Stimulated activated naive CD8-positive, alpha-beta T cell treated with anti-CD3 and anti-CD28 coated beads, Interleukin-15, amount 100 ng/mL, for 72 hours (primary cell): ENCODE data around the gene PTK6.

ENCODE experiments used
- ATAC-seq: fragments of 150-1000 bp; cut with Tn5 transposase; 2 replicates; pipeline ENCODE4 v1.10.0; 2021; ENCODE audit warnings: mild to moderate bottlenecking, moderate library complexity
- DNase-seq, 2 donors: peaks; one replicate each; pipeline ENCODE4 v3.0.0; 2021 to 2022
- H3K27ac Mint-ChIP-seq, 2 donors: one replicate each; pipeline ENCODE4 v1.8.0; 2022; ENCODE audit warnings: mild to moderate bottlenecking in 2 of 2, mixed read lengths in 2 of 2, moderate library complexity in 2 of 2
- H3K27me3 Mint-ChIP-seq: one replicate; pipeline ENCODE4 v1.8.0; 2022; ENCODE audit warnings: mixed read lengths
- H3K4me1 Mint-ChIP-seq: one replicate; pipeline ENCODE4 v1.8.0; 2022; ENCODE audit warnings: mild to moderate bottlenecking, mixed read lengths
- H3K4me3 Mint-ChIP-seq, 2 donors: one replicate each; pipeline ENCODE4 v1.8.0; 2022; ENCODE audit warnings: mild to moderate bottlenecking in 2 of 2, mixed read lengths in 2 of 2, moderate library complexity in 1 of 2
- H3K9me3 Mint-ChIP-seq, 2 donors: one replicate each; pipeline ENCODE4 v1.8.0; 2022; ENCODE audit warnings: mixed read lengths in 2 of 2

The PTK6 gene

DNA sequence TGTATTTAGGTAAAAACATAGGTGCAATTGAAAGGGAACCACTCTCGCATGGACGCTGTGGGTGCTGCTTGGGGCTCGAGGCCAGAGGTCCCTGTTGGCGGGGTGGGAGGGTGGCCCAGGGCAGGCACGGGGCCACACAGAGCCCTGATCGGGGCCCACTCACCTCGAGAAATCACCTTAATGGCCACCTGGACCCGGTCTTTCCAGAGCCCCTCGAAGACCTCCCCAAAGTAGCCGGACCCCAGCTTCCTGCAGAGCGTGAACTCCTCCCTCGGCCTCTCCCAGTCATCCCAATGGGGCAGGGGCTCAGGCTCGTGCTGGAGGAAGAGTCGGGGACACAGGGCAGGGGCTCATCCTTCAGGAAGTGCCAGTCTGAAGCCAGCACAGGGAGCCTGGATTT is 3.8 kb downstream of the PTK6 start:
- H3K9me3 Mint-ChIP-seq: no peaks in the 10 kb centered on the region
- no peaks in the 10 kb centered on the region for H3K27me3 Mint-ChIP-seq
- no peak for DNase-seq
- peaks cover 30% of the 10 kb centered on the region for H3K4me1 Mint-ChIP-seq
- no peak for ATAC-seq
- no peak overlapping the region for H3K4me3 Mint-ChIP-seq
- H3K27ac Mint-ChIP-seq: no peak overlapping the region

DNA sequence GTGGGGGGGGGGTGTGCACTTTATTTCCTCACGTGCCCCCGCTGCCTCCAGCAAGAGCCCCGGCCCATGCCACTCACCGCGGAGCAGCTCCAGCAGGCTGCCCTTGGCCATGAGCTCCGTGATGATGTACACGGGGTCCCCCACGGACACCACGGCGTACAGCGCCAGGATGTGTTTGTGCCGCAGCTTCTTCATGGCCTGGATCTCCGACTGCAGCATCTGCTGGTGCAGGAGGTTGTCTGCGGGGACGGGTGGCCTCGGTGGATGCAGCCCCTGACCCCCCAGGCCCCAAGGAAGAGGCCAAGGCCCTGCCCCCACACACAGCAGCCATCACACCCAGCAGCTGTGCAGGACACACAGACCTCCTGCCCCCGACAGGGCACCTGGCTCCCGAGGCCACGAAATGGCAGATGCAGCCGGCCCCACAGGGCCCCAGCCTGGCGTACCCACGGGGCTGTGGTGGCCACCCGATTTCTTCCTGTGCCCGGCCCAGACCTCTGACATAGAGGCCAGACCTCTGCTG is 4.7 kb downstream of the PTK6 start:
- no peak overlapping the region for H3K4me3 Mint-ChIP-seq
- peaks cover 22% of the 10 kb centered on the region for H3K4me1 Mint-ChIP-seq
- H3K27me3 Mint-ChIP-seq: no peaks in the 10 kb centered on the region
- DNase-seq (no peak), ATAC-seq (no peak)
- H3K9me3 Mint-ChIP-seq: no peaks in the 10 kb centered on the region
- no peak overlapping the region for H3K27ac Mint-ChIP-seq

DNA sequence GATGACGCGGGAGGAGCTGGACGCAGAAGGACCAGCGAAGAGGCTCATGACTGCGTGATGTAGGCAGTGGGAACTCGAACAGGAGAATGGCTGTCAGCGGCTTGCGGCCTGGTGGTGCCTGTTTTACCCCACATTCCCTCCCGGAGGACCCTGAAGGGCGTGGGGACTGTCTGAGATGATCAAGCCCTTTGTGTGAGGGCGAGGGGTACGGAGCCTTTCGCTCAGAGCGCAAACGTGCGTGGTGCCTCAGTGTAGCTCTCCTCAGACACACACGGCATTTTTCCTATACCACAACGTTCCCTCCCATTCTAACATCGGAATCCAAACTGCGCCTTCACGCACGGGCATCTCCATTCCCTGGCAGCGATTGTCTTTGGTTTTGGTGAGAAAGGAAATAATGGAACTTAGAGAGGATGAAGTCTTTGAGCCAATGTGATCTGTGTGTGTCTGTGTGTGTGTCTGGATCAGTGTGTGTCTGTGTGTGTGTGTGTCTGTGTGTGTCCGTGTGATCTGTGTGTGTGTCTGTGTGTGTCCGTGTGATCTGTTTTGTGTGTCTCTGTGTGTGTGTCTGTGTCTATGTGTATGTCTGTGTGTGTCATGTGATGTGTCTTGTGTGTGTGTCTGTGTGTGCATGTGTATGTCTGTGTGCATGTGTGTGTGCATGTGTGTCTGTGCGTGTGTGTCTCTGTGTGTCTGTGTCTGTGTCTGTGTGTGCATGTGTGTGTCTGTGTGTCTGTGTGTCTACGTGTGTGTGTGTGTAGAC is 5.3 kb downstream of the PTK6 start:
- Mint-ChIP-seq H3K27ac (peak overlapping the region in 1 of 2 donors; percentile 0), H3K27me3 (no peaks in the 10 kb centered on the region), H3K4me1 (peaks cover 15% of the 10 kb centered on the region), H3K4me3 (no peak overlapping the region), H3K9me3 (no peaks in the 10 kb centered on the region)
- DNase-seq (no peak), ATAC-seq (no peak)

DNA sequence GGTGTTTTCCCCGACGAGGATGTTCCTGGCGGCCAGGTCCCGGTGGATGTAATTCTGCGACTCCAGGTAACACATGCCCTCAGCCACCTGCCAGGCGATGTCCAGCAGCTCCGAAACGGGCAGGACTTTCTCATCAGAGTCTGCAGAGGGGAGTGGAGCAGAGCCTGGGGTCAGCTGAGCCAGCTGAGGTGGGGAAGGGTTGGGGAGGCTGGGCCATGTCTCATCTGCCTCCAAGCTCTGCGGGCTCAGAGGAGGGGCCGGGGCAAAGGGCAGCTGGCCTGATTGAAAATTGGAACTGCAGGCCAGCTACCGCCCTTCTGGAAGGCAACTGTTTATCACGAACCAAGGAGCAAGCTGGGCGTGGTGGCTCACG is 6.4 kb downstream of the PTK6 start:
- Mint-ChIP-seq H3K4me1 (peaks cover 7% of the 10 kb centered on the region), H3K4me3 (no peak overlapping the region), H3K27ac (no peak overlapping the region), H3K27me3 (no peaks in the 10 kb centered on the region), H3K9me3 (no peaks in the 10 kb centered on the region)
- ATAC-seq (no peak), DNase-seq (no peak)

DNA sequence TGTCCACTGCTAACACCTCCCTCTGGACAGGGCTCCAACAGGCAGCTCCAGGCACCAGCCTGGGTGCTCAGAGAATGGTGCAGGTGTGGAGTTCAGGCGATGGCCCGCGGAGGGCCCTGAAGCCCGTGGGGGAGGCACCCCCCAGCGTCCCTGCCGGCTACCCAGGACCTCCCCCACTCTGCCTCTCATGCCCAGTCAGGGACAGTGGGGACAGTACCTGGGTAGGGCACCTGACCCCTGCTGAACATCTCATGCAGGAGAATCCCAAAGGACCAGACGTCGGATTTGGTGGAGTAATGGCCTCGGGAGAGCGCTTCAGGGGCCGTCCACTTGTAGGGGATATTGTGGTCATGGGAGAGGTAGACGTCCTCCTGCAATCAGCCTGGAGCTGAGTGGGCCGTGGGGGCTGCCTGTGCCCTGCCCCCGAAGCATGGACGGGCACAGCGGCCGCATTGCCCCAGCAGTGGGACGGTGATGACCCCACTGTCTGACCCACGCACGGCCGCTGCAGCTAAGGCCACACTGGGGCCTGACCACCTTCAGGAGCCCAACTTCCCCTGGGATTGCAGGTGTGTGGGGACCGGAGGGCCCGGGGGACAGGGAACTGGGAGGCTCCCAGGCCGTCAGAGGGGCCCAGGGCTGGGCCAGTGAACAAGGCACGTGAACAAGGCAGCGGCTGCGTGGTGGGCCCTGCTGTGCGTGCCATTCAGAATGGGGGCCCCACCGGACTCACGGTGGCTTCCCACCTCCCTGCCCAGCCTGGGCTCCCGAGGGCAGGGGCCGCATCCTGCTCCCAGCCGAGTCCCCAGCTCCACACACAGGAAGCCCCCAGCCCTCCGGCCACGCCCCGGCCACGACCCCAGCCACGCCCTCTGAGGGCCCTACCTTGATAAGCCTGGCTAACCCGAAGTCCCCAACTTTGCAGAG is 7.1 kb downstream of the PTK6 start:
- no peak overlapping the region for H3K4me3 Mint-ChIP-seq
- peaks cover 7% of the 10 kb centered on the region for H3K4me1 Mint-ChIP-seq
- no peak for ATAC-seq
- no peaks in the 10 kb centered on the region for H3K9me3 Mint-ChIP-seq
- no peak overlapping the region for H3K27ac Mint-ChIP-seq
- H3K27me3 Mint-ChIP-seq: no peaks in the 10 kb centered on the region
- DNase-seq: no peak

DNA sequence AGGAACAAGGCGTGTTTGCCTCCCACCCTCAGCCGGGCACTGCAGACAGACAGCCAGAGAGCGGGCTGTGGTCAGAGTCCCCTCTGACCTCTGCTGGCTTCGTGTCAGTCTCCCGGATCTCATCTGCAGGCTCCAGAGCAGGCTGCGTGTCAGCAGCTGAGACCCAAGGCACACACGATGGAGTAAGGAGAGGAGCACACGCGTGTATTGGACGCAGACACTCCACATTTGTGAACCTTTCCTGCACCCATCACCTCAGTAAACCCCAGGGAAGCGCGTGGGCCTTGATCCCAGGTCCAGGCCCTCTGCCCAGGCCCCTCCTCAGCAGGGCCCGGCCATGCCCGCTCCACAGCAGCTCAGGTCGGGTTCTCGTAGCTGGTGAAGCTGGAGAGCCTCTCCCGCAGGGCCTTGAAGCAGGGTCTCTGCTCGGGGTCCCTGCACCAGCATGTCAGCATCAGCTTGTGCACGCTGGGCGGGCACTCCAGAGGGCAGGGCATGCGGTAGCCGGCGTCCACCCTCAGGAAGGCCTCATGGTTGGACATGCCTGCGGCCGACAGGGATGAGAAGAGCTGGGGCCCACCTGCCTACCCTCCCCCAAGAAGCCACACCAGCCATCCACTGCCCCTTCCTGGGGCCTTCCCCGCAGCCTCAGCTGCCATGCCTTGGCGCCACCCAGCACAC is 7.9 kb downstream of the PTK6 start:
- no peaks in the 10 kb centered on the region for H3K27me3 Mint-ChIP-seq
- no peaks in the 10 kb centered on the region for H3K9me3 Mint-ChIP-seq
- H3K4me3 Mint-ChIP-seq: no peak overlapping the region
- DNase-seq: no peak
- H3K4me1 Mint-ChIP-seq: peaks cover 12% of the 10 kb centered on the region
- no peak overlapping the region for H3K27ac Mint-ChIP-seq
- no peak for ATAC-seq

DNA sequence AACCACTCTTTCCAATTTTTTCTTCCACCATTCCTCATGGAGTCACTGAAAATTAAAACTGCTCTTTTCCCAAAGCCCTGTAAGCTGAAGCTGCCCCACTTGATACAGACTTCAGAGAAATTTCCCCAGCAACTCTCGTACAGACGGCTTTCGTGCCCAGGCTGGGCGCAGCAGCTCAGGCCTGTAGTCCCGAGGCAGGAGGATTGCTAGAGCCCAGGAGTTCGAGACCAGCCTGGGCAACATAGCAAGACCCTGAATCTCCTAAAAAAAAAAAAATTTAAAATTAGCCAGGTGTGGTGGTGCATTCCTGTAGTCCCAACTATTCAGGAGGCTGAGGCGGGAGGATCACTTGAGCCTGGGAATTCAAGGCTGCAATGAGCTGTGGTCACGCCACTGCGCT is 10.0 kb downstream of the PTK6 start:
- H3K4me3 Mint-ChIP-seq: no peak overlapping the region
- peaks cover 28% of the 10 kb centered on the region for H3K4me1 Mint-ChIP-seq
- peaks cover 9 to 15% of the 10 kb centered on the region in 2 donors for H3K9me3 Mint-ChIP-seq
- ATAC-seq (no peak), DNase-seq (no peak)
- H3K27ac Mint-ChIP-seq: no peak overlapping the region
- no peaks in the 10 kb centered on the region for H3K27me3 Mint-ChIP-seq

DNA sequence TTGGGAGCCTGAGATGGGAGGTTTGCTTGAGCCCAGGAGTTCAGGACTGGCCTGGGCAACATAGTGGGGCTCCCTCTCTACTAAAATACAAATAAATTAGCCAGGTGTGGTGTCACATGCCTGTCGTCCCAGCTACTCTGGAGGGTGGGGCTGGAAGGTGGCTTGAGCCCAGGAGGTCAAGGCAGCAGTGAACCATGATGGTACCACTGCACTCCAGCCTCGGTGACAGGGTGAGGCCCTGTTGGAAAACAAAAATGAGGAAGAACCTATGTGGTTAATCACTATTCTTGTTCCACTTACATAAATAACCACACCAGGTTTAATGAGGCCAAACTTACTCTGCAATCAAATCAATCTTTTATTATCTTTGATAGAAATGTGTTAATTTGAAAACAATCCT is 11.2 kb downstream of the PTK6 start:
- Mint-ChIP-seq H3K4me3 (no peak overlapping the region), H3K27me3 (no peaks in the 10 kb centered on the region), H3K4me1 (peaks cover 39% of the 10 kb centered on the region), H3K27ac (no peak overlapping the region), H3K9me3 (peaks cover 9 to 15% of the 10 kb centered on the region in 2 donors)
- DNase-seq: no peak
- ATAC-seq: no peak

DNA sequence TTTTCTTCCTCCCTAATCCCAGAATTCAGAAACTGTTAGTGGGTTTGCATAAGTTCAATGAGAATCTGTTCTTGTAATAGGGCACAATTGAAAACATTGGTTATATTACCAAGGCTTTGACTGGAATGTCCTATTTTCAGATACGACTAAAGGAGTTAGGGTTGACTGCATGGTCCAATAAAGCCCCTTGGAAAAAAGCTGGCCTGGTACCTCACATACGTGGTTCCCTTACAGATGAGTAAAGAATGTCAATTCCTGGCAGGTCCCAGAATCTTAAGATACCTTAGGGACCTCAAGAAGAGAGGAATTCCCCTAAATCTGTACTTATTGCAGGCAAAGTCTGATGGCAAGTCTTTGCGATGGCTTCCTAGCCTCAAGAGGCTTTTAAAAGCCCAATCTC is 12.0 kb downstream of the PTK6 start:
- Mint-ChIP-seq H3K4me3 (no peak overlapping the region), H3K4me1 (peaks cover 39% of the 10 kb centered on the region), H3K27ac (no peak overlapping the region), H3K27me3 (no peaks in the 10 kb centered on the region), H3K9me3 (peaks cover 9 to 15% of the 10 kb centered on the region in 2 donors)
- DNase-seq (no peak), ATAC-seq (no peak)

DNA sequence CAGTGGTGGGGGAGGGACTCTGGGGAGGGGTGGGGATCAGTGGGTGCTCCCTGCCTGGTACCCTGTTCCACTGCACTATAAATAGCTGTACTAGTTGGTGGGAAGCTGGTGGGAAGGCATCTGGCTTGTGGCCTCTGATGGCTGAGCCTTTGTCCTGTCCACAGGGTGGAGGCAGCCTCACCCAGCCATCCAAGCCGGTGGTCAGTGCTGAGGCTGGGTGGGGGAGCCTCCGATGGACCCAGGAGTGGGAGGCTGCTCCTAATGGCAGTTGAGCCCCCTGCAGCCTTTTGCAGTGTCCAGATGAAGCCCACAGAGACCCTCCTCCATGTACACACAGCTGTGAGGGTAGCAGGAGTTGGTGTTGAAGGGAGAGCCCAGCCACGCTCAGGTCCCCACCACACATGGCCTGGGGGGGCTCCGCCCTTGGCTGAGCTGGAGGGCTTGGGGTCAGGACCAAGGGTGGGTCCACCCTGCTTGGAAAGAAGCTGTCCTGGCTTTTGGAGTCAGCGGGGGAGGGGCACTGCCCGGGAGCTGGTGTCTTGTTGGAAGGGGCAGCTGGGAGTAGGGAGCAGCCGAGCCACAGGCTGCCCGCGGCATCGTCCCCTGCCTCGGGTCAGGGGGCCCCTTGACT is 14.1 kb downstream of the PTK6 start:
- H3K27ac Mint-ChIP-seq: no peak overlapping the region
- H3K4me3 Mint-ChIP-seq: no peak overlapping the region
- DNase-seq (no peak), ATAC-seq (no peak)
- H3K9me3 Mint-ChIP-seq: peaks cover 9 to 15% of the 10 kb centered on the region in 2 donors
- no peaks in the 10 kb centered on the region for H3K27me3 Mint-ChIP-seq
- peaks cover 43% of the 10 kb centered on the region for H3K4me1 Mint-ChIP-seq

DNA sequence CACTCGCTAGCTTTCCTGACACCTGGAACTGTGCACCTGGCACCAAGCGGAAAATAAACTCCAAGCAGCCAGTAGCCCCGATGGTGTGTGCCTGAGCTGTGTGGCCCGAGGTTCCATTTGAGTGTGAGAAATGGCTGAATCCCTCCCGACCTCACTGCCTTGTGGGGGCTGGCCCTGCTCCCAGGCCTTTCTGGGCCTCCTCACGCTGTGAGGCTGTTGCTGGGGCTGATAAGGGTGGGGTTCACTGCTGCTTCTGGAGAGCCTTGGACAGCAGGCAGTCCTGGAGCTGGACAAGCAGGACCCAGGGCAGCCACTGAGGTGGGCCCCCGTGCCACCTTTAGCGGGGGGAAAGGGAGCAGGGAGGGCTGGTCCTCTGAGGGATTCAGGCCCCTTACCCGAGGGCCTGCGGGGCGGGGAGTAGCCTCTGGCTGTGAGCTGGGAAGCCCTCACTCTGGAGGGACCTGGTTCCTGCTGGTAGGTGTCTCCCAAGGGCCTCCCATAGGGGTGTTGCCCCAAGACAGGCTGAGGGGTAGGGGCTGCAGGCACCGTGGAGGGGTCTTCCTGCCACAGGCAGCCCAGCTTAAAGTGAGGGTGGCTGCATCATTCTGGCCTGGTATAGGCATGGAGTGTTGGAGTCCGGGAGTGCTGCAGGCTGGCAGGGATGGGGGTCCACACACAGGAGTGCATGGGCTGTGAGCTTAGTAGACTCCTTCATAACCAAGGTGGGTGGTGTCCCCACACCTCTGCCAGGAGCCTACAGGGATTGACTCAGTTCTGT is 14.9 kb downstream of the PTK6 start:
- no peak for DNase-seq
- H3K27me3 Mint-ChIP-seq: peaks cover 6% of the 10 kb centered on the region
- H3K9me3 Mint-ChIP-seq: peaks cover 9 to 15% of the 10 kb centered on the region in 2 donors
- no peak overlapping the region for H3K27ac Mint-ChIP-seq
- ATAC-seq: no peak
- peak overlapping the region; percentile 84 to 92 for H3K4me3 Mint-ChIP-seq
- peaks cover 43% of the 10 kb centered on the region for H3K4me1 Mint-ChIP-seq

DNA sequence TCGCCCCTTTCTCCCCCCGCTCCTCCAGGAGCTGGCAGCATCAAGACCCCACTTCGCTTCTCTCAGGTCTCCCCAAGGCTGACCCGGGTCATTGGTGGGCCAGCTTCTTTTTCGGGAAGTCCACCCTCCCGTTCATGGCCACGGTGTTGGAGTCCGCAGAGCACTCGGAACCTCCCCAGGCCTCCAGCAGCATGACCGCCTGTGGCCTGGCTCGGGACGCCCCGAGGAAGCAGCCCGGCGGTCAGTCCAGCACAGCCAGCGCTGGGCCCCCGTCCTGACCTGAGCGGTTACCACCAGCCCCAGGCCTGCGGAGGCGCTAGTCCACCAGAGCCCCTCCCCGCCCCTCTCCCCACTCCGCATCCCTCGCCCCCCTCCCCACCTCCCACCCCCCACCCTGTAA is 15.6 kb downstream of the PTK6 start:
- peak overlapping the region in 1 of 2 donors; percentile 63 for H3K27ac Mint-ChIP-seq
- H3K27me3 Mint-ChIP-seq: peaks cover 6% of the 10 kb centered on the region
- peaks cover 9 to 15% of the 10 kb centered on the region in 2 donors for H3K9me3 Mint-ChIP-seq
- ATAC-seq (no peak), DNase-seq (no peak)
- H3K4me1 Mint-ChIP-seq: peaks cover 43% of the 10 kb centered on the region
- H3K4me3 Mint-ChIP-seq: peak overlapping the region; percentile 84 to 92

DNA sequence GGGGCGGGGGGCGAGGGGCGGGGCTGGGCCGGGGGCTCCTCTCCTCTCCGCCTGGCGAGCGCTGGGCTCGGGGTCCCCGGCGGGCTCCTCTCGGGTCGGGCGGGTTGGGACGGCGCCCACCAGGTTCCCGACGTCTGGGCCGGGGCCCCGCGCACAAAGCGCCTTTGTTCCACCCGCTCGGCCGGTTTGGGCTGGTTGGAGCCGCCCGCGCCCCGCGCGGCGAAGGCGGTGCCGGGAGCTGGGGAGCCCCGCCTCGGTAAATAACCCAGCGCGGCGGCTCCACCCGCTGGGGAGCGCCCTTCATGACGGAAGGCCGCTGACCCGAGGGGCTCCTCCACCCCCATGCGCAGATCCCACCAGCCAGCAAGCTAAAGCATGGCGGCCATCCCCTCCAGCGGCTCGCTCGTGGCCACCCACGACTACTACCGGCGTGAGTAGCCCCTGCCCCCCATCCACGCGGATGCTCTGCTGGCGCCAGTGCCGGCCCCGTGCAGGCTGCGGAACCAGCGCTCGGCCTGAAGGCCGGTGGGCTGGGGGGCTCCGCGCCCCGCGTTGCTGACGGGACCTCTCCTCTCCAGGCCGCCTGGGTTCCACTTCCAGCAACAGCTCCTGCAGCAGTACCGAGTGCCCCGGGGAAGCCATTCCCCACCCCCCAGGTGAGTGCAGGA is 16.1 kb downstream of the PTK6 start:
- Mint-ChIP-seq H3K9me3 (peaks cover 9 to 15% of the 10 kb centered on the region in 2 donors), H3K4me3 (peak overlapping the region; percentile 84 to 92), H3K27me3 (peaks cover 6% of the 10 kb centered on the region), H3K27ac (peak overlapping the region in 1 of 2 donors; percentile 63), H3K4me1 (peaks cover 43% of the 10 kb centered on the region)
- DNase-seq (peak; percentile 61 to 73), ATAC-seq (peak; percentile 75)

DNA sequence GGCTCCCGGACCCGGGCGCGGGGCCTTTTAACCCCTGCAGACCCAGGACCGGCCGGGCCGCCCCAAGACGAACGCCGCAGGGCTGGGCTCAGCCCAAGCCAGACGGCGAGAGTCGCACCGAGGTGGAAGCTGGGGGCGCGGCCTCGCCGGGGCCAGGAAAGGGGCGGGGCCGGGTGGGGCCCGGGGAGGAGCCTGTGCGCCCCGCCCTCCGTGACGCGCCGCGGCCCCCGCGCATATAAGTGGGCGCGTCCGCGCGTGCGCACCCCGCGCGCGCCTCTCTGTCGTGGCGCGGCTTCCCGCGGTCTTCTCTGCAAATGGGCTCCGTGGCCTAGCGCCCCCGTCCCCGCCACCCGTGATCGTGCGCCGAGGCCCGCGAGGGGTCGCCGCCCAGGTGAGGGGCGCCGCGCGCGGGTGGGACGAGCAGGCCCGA is 16.7 kb downstream of the PTK6 start, which contains the start of gene PPDPF:
TSS of gene PPDPF (plus strand) at position 262 of the 430 bp plus-strand sequence. CDS start 544 bp downstream, outside the sequence.
- Mint-ChIP-seq H3K27ac (peak within 1 kb of the TSS; percentile 61 to 63), H3K4me1 (peaks cover 43% of the 10 kb centered on the region), H3K4me3 (peak within 1 kb of the TSS; percentile 84 to 92), H3K27me3 (peaks cover 6% of the 10 kb centered on the region), H3K9me3 (peaks cover 9 to 15% of the 10 kb centered on the region in 2 donors)
- ATAC-seq (peak; percentile 84), DNase-seq (peak; percentile 81 to 86)
